HEK293 (cell line): ENCODE measurements around the gene EPAS1.

Experiments
- CTCF ChIA-PET: fragments of 350-600 bp; formaldehyde crosslinking; extraction: SDS; loops from one replicate; lab custom pipeline; 2021; ENCODE audit warnings: antibody characterized with exemption; lab: Yijun Ruan, JAX
- POLR2A ChIA-PET: fragments of 300-600 bp; formaldehyde crosslinking; extraction: SDS; loops from one replicate; lab custom pipeline; 2020; ENCODE audit warnings: antibody characterized with exemption, inconsistent platforms; lab: Yijun Ruan, JAX
- H3K27ac ChIP-seq: fragments of 200-500 bp; sonication (Bioruptor generic); 2 replicates; pipeline ENCODE4 v1.5.1; 2014; ENCODE audit warnings: low read depth, low read length, control low read depth, inconsistent platforms; ENCODE audit errors: extremely low read depth
- H3K36me3 ChIP-seq, 2 experiments: fragments of 200-500 bp in 1 of 2; sonication (Bioruptor generic) in 1 of 2; 1 replicate in 1 of 2; 2 replicates in 1 of 2; pipeline ENCODE4 v1.5.1; 2014 to 2017; ENCODE audit warnings: inconsistent platforms in 2 of 2, low read length in 2 of 2; ENCODE audit not compliant: control insufficient read depth in 2 of 2, insufficient read depth in 1 of 2
- H3K4me1 ChIP-seq: fragments of 200-500 bp; sonication (Bioruptor generic); 2 replicates; pipeline ENCODE4 v1.5.1; 2014; ENCODE audit warnings: mild to moderate bottlenecking, low read length, inconsistent platforms; ENCODE audit not compliant: control insufficient read depth, insufficient read depth
- H3K4me3 ChIP-seq: 2 replicates; pipeline ENCODE4 v1.5.1; 2011; ENCODE audit warnings: low read depth, mild to moderate bottlenecking, control low read depth, low read length, moderate library complexity
- H3K9me3 ChIP-seq: fragments of 200-500 bp; sonication (Bioruptor generic); 2 replicates; pipeline ENCODE4 v1.5.1; 2014; ENCODE audit warnings: low read depth, low read length, inconsistent platforms; ENCODE audit not compliant: control insufficient read depth, insufficient read depth
- CTCF ChIP-seq: fragments of 450-650 bp; formaldehyde crosslinking; IDR thresholded peaks from 2 replicates; pipeline ENCODE4 v1.5.1; 2016; ENCODE audit warnings: missing biosample characterization, missing genetic modification characterization
- MZF1 ChIP-seq: fragments of 450-650 bp; formaldehyde crosslinking; IDR thresholded peaks from 2 replicates; pipeline ENCODE4 v1.5.1; 2017; ENCODE audit warnings: missing biosample characterization, missing genetic modification characterization, borderline replicate concordance
- SCRT1 ChIP-seq: fragments of 450-650 bp; formaldehyde crosslinking; IDR thresholded peaks from 2 replicates; pipeline ENCODE4 v1.5.1; 2016; ENCODE audit warnings: missing biosample characterization, missing genetic modification characterization, borderline replicate concordance
- SCRT2 ChIP-seq: fragments of 450-650 bp; formaldehyde crosslinking; IDR thresholded peaks from 2 replicates; pipeline ENCODE4 v1.5.1; 2016; ENCODE audit warnings: missing biosample characterization, missing genetic modification characterization
- SP7 ChIP-seq: fragments of 450-650 bp; formaldehyde crosslinking; IDR thresholded peaks from 2 replicates; pipeline ENCODE4 v1.5.1; 2016; ENCODE audit warnings: missing biosample characterization, missing genetic modification characterization
- ZBTB20 ChIP-seq: fragments of 450-650 bp; formaldehyde crosslinking; IDR thresholded peaks from 2 replicates; pipeline ENCODE4 v1.5.1; 2016; ENCODE audit warnings: missing biosample characterization, missing genetic modification characterization
- ZNF2 ChIP-seq: fragments of 450-650 bp; formaldehyde crosslinking; IDR thresholded peaks from 2 replicates; pipeline ENCODE4 v1.5.1; 2016; ENCODE audit warnings: missing biosample characterization, missing genetic modification characterization
- ZNF202 ChIP-seq: fragments of 450-650 bp; formaldehyde crosslinking; IDR thresholded peaks from 2 replicates; pipeline ENCODE4 v1.5.1; 2016; ENCODE audit warnings: missing biosample characterization, missing genetic modification characterization, borderline replicate concordance
- ZNF239 ChIP-seq: fragments of 450-650 bp; formaldehyde crosslinking; IDR thresholded peaks from 2 replicates; pipeline ENCODE4 v1.5.1; 2016; ENCODE audit warnings: missing biosample characterization, missing genetic modification characterization
- ZNF292 ChIP-seq: fragments of 450-650 bp; formaldehyde crosslinking; IDR thresholded peaks from 2 replicates; pipeline ENCODE4 v1.5.1; 2016; ENCODE audit warnings: low read depth, missing biosample characterization, missing genetic modification characterization, borderline replicate concordance
- ZNF48 ChIP-seq: fragments of 450-650 bp; formaldehyde crosslinking; IDR thresholded peaks from 2 replicates; pipeline ENCODE4 v1.5.1; 2016; ENCODE audit warnings: missing biosample characterization, missing genetic modification characterization
- ZNF514 ChIP-seq: fragments of 450-650 bp; formaldehyde crosslinking; IDR thresholded peaks from 2 replicates; pipeline ENCODE4 v1.5.1; 2016; ENCODE audit warnings: missing biosample characterization, missing genetic modification characterization
- ZNF548 ChIP-seq: fragments of 450-650 bp; formaldehyde crosslinking; IDR thresholded peaks from 2 replicates; pipeline ENCODE4 v1.5.1; 2016; ENCODE audit warnings: missing biosample characterization, missing genetic modification characterization
- ZNF549 ChIP-seq: fragments of 450-650 bp; IDR thresholded peaks from 2 replicates; pipeline ENCODE4 v1.5.1; 2018; ENCODE audit warnings: missing biosample characterization, missing genetic modification characterization, mild to moderate bottlenecking, inconsistent platforms, moderate library complexity
- ZNF555 ChIP-seq: fragments of 450-650 bp; formaldehyde crosslinking; conservative IDR thresholded peaks from 2 replicates; pipeline ENCODE4 v1.5.1; 2017; ENCODE audit warnings: missing biosample characterization, mild to moderate bottlenecking, missing genetic modification characterization, inconsistent platforms
- ZNF610 ChIP-seq: fragments of 450-650 bp; formaldehyde crosslinking; IDR thresholded peaks from 2 replicates; pipeline ENCODE4 v1.5.1; 2016; ENCODE audit warnings: missing biosample characterization, missing genetic modification characterization, borderline replicate concordance
- ZNF645 ChIP-seq: fragments of 450-650 bp; formaldehyde crosslinking; IDR thresholded peaks from 2 replicates; pipeline ENCODE4; 2016; ENCODE audit warnings: missing biosample characterization, missing genetic modification characterization
- ZNF664 ChIP-seq: fragments of 450-650 bp; formaldehyde crosslinking; IDR thresholded peaks from 2 replicates; pipeline ENCODE4 v1.5.1; 2016; ENCODE audit warnings: missing biosample characterization, missing genetic modification characterization
- ZNF670 ChIP-seq: fragments of 450-650 bp; formaldehyde crosslinking; IDR thresholded peaks from 2 replicates; pipeline ENCODE4 v1.5.1; 2016; ENCODE audit warnings: missing biosample characterization, missing genetic modification characterization, low read depth
- ZNF768 ChIP-seq: fragments of 450-650 bp; formaldehyde crosslinking; IDR thresholded peaks from 2 replicates; pipeline ENCODE4 v1.5.1; 2018; ENCODE audit warnings: missing biosample characterization, mild to moderate bottlenecking, missing genetic modification characterization
- ZNF776 ChIP-seq: fragments of 450-650 bp; formaldehyde crosslinking; IDR thresholded peaks from 2 replicates; pipeline ENCODE4 v1.5.0; 2017; ENCODE audit warnings: missing biosample characterization, missing genetic modification characterization, borderline replicate concordance
- ZNF830 ChIP-seq: fragments of 450-650 bp; IDR thresholded peaks from 2 replicates; pipeline ENCODE4 v1.5.0; 2018; ENCODE audit warnings: missing biosample characterization, missing genetic modification characterization, low read depth, mild to moderate bottlenecking, moderate library complexity

The EPAS1 gene

GRCh38 chr2:46410273-46411244 lies 113.4 kb downstream of the EPAS1 start:
- CTCF ChIA-PET, result interaction anchor here (0.6 kb wide), 1 partner anchor 1399 kb away, joined by 3 read pairs; no protein-coding TSS in a partner anchor
- H3K27ac ChIP-seq, result no peak overlapping the region
- TF ChIP-seq ZNF768 (peak; percentile 52; the same call in 1 of the 2 replicates), ZNF645 (tag by site-specific recombination) (no peak)
- POLR2A ChIA-PET, result no interaction called here
- no peak overlapping the region for H3K4me3 ChIP-seq
- no peaks in the 10 kb centered on the region; the same call in 1 of the 2 replicates for H3K9me3 ChIP-seq
- no peaks in the 10 kb centered on the region for H3K4me1 ChIP-seq
- H3K36me3 ChIP-seq, result no peaks in the 10 kb centered on the region

- no peaks in the 10 kb centered on the region for H3K36me3 ChIP-seq
- no peaks in the 10 kb centered on the region; the same call in 1 of the 2 replicates for H3K9me3 ChIP-seq
- H3K4me1 ChIP-seq, result no peaks in the 10 kb centered on the region
- CTCF ChIA-PET, result interaction anchor here (0.6 kb wide), 1 partner anchor 1400 kb away, joined by 3 read pairs; no protein-coding TSS in a partner anchor
- POLR2A ChIA-PET, result no interaction called here
- TF ChIP-seq ZNF514 (tag by site-specific recombination) (no peak), SCRT1 (no peak), ZNF670 (tag by site-specific recombination) (no peak), ZNF202 (no peak), ZNF239 (tag by site-specific recombination) (no peak), CTCF (tag by site-specific recombination) (no peak), ZBTB20 (tag by site-specific recombination) (no peak), ZNF830 (no peak), ZNF549 (tag by site-specific recombination) (no peak), ZNF48 (tag by site-specific recombination) (no peak), ZNF548 (tag by site-specific recombination) (no peak), ZNF776 (tag by site-specific recombination) (no peak), ZNF610 (tag by site-specific recombination) (no peak), SCRT2 (no peak), ZNF292 (tag by site-specific recombination) (no peak), ZNF664 (tag by site-specific recombination) (no peak), ZNF2 (tag by site-specific recombination) (no peak), MZF1 (no peak), ZNF555 (tag by site-specific recombination) (no peak), SP7 (tag by site-specific recombination) (no peak)
- H3K4me3 ChIP-seq, result no peak overlapping the region
- H3K27ac ChIP-seq, result no peak overlapping the region
Measured at GRCh38 chr2:46411245-46411641, 114.0 kb downstream of the EPAS1 start.
